Endodermal cell (in vitro differentiated cells): Measurements from ENCODE around the gene ANKRD29. TPM values are rescaled to one million over a fixed set of nuclear protein-coding genes. Genes with fewer than 3 reads are reported as not detected.

Experiments
- DNase-seq: peaks from one replicate; pipeline ENCODE4 v3.0.0-alpha.2; 2017
- H3K27ac ChIP-seq: 2 replicates; pipeline ENCODE4 v1.5.1; 2013; ENCODE audit warnings: mild to moderate bottlenecking, low read depth, low read length, moderate library complexity
- H3K27me3 ChIP-seq: 2 replicates; pipeline ENCODE4 v1.6.1; 2013; ENCODE audit warnings: mild to moderate bottlenecking, low read length, moderate library complexity; ENCODE audit not compliant: insufficient read depth, control insufficient read depth, poor library complexity, severe bottlenecking
- H3K36me3 ChIP-seq: 2 replicates; pipeline ENCODE4 v1.7.0; 2013; ENCODE audit warnings: mild to moderate bottlenecking, low read length, moderate library complexity; ENCODE audit not compliant: control insufficient read depth, insufficient read depth
- H3K4me1 ChIP-seq: one replicate; pipeline ENCODE4 v1.7.0; 2013; ENCODE audit warnings: low read length; ENCODE audit not compliant: control insufficient read depth, insufficient read depth
- H3K4me3 ChIP-seq: 2 replicates; pipeline ENCODE4 v1.5.1; 2013; ENCODE audit warnings: mild to moderate bottlenecking, low read length, moderate library complexity
- H3K9ac ChIP-seq: 2 replicates; pipeline ENCODE4 v1.6.1; 2013; ENCODE audit warnings: mild to moderate bottlenecking, low read length, moderate library complexity; ENCODE audit not compliant: poor library complexity, severe bottlenecking; ENCODE audit errors: extremely low read depth
- H3K9me3 ChIP-seq: 2 replicates; pipeline ENCODE4 v1.6.1; 2013; ENCODE audit warnings: mild to moderate bottlenecking, low read length, moderate library complexity; ENCODE audit not compliant: control insufficient read depth
- H3K27ac Mint-ChIP-seq: 2 replicates; pipeline ENCODE4 v1.8.0; 2020; ENCODE audit warnings: mixed read lengths
- H3K27me3 Mint-ChIP-seq: 2 replicates; pipeline ENCODE4 v1.8.0; 2021; ENCODE audit warnings: mild to moderate bottlenecking, mixed read lengths; ENCODE audit not compliant: insufficient read depth
- H3K36me3 Mint-ChIP-seq: 2 replicates; pipeline ENCODE4 v1.8.0; 2020; ENCODE audit warnings: low read depth, mixed read lengths
- H3K4me1 Mint-ChIP-seq: 2 replicates; pipeline ENCODE4 v1.8.0; 2020; ENCODE audit warnings: mixed read lengths
- H3K4me3 Mint-ChIP-seq: 2 replicates; pipeline ENCODE4 v1.8.0; 2020; ENCODE audit warnings: mild to moderate bottlenecking, moderate library complexity, mixed read lengths
- H3K9me3 Mint-ChIP-seq: 2 replicates; pipeline ENCODE4 v1.8.0; 2020; ENCODE audit warnings: mild to moderate bottlenecking, mixed read lengths
- WGBS, 2 experiments: methylation state at CpG; one replicate each; pipeline versions ENCODE4 v1.1.5 to v1.1.7; 2013; ENCODE audit warnings: missing lambda C conversion rate in 2 of 2, mixed read lengths in 1 of 2; ENCODE audit not compliant: insufficient coverage in 1 of 2, insufficient read length in 1 of 2; 5-methylcytosine and 5-hydroxymethylcytosine counted together
- total RNA-seq, 2 donors: library from RNA; stranded (reverse); fragmentation: NEBNext Ultra II Directional in 1 of 2; extraction: Animal tissue kit (Norgen Biotek cat#: 25700) in 1 of 2; gene quantifications; 2 replicates in 1 of 2; 3 replicates in 1 of 2; pipeline ENCODE4 v1.2.1, GENCODE V29; 2021
- TF ChIP-seq, protein P1 (sequence below): fragments of 200-600 bp; sonication (generic); conservative IDR thresholded peaks from 2 replicates; pipeline ENCODE4 v1.5.0; 2021; ENCODE audit warnings: antibody characterized with exemption, mild to moderate bottlenecking

The ANKRD29 gene
- total RNA-seq, 2 donors from 2014 or later: 0.44 to 0.73 TPM

GRCh38 chr18:23569299-23570063, 93.2 kb downstream of the ANKRD29 start:
- no peak overlapping the region for H3K4me3 Mint-ChIP-seq
- 97 to 100% methylated on average over 3 to 4 of the region's 5 CpGs for WGBS, 2 experiments
- no peaks in the 10 kb centered on the region for H3K9me3 Mint-ChIP-seq
- Histone ChIP-seq H3K4me1 (no peaks in the 10 kb centered on the region), H3K9me3 (no peaks in the 10 kb centered on the region), H3K9ac (no peak overlapping the region), H3K36me3 (peaks cover 83% of the 10 kb centered on the region), H3K27me3 (no peaks in the 10 kb centered on the region), H3K27ac (no peak overlapping the region), H3K4me3 (no peak overlapping the region)
- H3K4me1 Mint-ChIP-seq: peaks cover 10% of the 10 kb centered on the region
- peaks cover 58% of the 10 kb centered on the region for H3K36me3 Mint-ChIP-seq
- H3K27me3 Mint-ChIP-seq: no peaks in the 10 kb centered on the region
- TF ChIP-seq, protein P1, sequence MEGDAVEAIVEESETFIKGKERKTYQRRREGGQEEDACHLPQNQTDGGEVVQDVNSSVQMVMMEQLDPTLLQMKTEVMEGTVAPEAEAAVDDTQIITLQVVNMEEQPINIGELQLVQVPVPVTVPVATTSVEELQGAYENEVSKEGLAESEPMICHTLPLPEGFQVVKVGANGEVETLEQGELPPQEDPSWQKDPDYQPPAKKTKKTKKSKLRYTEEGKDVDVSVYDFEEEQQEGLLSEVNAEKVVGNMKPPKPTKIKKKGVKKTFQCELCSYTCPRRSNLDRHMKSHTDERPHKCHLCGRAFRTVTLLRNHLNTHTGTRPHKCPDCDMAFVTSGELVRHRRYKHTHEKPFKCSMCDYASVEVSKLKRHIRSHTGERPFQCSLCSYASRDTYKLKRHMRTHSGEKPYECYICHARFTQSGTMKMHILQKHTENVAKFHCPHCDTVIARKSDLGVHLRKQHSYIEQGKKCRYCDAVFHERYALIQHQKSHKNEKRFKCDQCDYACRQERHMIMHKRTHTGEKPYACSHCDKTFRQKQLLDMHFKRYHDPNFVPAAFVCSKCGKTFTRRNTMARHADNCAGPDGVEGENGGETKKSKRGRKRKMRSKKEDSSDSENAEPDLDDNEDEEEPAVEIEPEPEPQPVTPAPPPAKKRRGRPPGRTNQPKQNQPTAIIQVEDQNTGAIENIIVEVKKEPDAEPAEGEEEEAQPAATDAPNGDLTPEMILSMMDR: no peak
- DNase-seq: no peak
- H3K27ac Mint-ChIP-seq: no peak overlapping the region

GRCh38 chr18:23568281-23569138, 94.2 kb downstream of the ANKRD29 start:
- H3K27me3 Mint-ChIP-seq: no peaks in the 10 kb centered on the region
- 95 to 98% methylated on average over 6 to 7 of the region's 7 CpGs for WGBS, 2 experiments
- peaks cover 2% of the 10 kb centered on the region for H3K4me1 Mint-ChIP-seq

GRCh38 chr18:23567671-23568070, 95.0 kb downstream of the ANKRD29 start:
- no peaks in the 10 kb centered on the region for H3K9me3 Mint-ChIP-seq
- H3K27me3 Mint-ChIP-seq: no peaks in the 10 kb centered on the region
- H3K36me3 ChIP-seq: peaks cover 78% of the 10 kb centered on the region

More at GRCh38 chr18:23568281-23569138, 94.2 kb downstream of the ANKRD29 start:
- TF ChIP-seq, protein P1: no peak
- Histone ChIP-seq H3K9ac (no peak overlapping the region), H3K27me3 (no peaks in the 10 kb centered on the region), H3K9me3 (no peaks in the 10 kb centered on the region), H3K4me3 (no peak overlapping the region), H3K36me3 (peaks cover 87% of the 10 kb centered on the region), H3K27ac (no peak overlapping the region), H3K4me1 (no peaks in the 10 kb centered on the region)
- Mint-ChIP-seq H3K36me3 (peaks cover 66% of the 10 kb centered on the region), H3K9me3 (no peaks in the 10 kb centered on the region), H3K27ac (no peak overlapping the region), H3K4me3 (no peak overlapping the region)
- DNase-seq: no peak

More at GRCh38 chr18:23567671-23568070, 95.0 kb downstream of the ANKRD29 start:
- no peaks in the 10 kb centered on the region for H3K9me3 ChIP-seq
- no peaks in the 10 kb centered on the region for H3K27me3 ChIP-seq
- peaks cover 67% of the 10 kb centered on the region for H3K36me3 Mint-ChIP-seq
- no peak for DNase-seq
- peaks cover 3% of the 10 kb centered on the region for H3K4me1 Mint-ChIP-seq
- no peak overlapping the region for H3K27ac Mint-ChIP-seq
- H3K27ac ChIP-seq: no peak overlapping the region
- H3K9ac ChIP-seq: no peak overlapping the region
- TF ChIP-seq, protein P1: no peak
- H3K4me3 Mint-ChIP-seq: no peak overlapping the region
- H3K4me1 ChIP-seq: no peaks in the 10 kb centered on the region
- WGBS, 2 experiments: 90 to 96% methylated on average over 2 of the region's 3 CpGs
- H3K4me3 ChIP-seq: no peak overlapping the region
